GM21390 (cell line): Measurements from ENCODE around the gene NRG3.

Experiments used
- ATAC-seq: cut with Tn5 transposase; IDR thresholded peaks from one replicate; pipeline ENCODE4 v1.9.1; 2021; ENCODE audit not compliant: unreplicated experiment

The NRG3 gene

GRCh38 chr10:82361256-82361655, 486.3 kb downstream of the NRG3 start:
- no peak for ATAC-seq

GRCh38 chr10:82377608-82378007, 502.6 kb downstream of the NRG3 start:
- ATAC-seq = no peak

DNA sequence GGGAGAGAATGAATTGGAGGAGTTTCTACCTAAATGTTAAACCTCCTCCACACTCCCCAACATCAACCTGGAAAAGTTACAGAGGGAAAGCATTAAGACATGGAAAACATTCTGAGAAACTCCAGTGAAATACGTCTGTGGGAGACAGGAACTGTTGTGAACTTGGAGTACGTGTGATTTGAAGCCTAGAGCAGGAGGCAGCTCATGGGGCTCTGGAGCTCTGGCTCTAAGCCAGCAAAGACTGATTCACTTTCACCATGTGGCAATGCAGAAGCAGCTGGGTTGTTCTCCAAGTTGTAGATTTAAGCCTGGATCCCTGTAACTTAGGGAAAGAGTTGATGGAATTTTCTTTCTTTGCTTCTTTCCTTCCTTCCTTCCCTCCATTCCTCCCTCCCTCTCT, 503.2 kb downstream of the NRG3 start:
- no peak for ATAC-seq

DNA sequence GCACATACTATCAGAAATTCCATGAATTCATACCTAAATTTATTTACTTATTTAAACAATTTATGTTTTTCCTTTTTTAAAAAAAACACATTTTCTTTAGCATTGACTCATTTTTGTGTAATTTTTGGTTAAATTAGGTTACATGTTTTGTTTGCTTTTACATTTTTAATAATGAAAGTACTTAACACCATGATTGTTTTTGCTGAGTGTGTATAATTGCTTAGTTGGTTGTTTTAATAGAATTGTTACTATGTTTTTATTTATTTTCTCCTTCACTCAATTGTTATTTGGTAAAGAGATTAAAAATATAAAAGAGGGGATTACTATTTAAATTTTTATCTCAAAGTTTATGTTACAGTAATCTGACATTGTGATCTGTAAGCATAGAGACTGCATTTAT, 508.4 kb downstream of the NRG3 start:
- ATAC-seq = no peak

GRCh38 chr10:82390866-82391658, 516.1 kb downstream of the NRG3 start:
- ATAC-seq = no peak

- no peak for ATAC-seq
Observed at GRCh38 chr10:82391971-82392370, 517.0 kb downstream of the NRG3 start.

- no peak for ATAC-seq
Observed at GRCh38 chr10:82392533-82392932, 517.5 kb downstream of the NRG3 start.

GRCh38 chr10:82394122-82394521, 519.1 kb downstream of the NRG3 start:
- no peak for ATAC-seq

- no peak for ATAC-seq
Observed at GRCh38 chr10:82394987-82395386, 520.0 kb downstream of the NRG3 start.

- no peak for ATAC-seq
Observed at GRCh38 chr10:82396886-82397285, 521.9 kb downstream of the NRG3 start.

DNA sequence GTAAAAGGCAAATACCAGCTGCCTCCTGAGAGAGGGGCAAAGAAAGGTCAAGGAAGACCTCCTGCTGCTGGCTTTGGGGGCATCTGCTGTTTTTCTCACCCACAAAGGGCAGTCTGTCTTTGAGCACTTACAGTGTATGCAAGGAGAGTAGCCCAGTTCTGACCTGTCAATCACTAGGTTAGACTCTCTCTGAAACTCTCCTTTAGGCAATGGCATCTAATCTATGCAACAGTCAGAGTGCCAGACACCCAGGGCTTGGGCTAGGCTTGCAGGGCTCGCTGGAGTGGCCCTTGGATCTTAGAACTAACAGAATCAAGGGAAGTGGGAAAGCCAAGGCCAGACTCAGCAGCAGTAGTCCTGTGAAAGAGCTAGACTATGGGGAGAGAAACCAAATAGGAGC, 522.9 kb downstream of the NRG3 start:
- no peak for ATAC-seq

GRCh38 chr10:82399850-82400249, 524.9 kb downstream of the NRG3 start:
- ATAC-seq = no peak

DNA sequence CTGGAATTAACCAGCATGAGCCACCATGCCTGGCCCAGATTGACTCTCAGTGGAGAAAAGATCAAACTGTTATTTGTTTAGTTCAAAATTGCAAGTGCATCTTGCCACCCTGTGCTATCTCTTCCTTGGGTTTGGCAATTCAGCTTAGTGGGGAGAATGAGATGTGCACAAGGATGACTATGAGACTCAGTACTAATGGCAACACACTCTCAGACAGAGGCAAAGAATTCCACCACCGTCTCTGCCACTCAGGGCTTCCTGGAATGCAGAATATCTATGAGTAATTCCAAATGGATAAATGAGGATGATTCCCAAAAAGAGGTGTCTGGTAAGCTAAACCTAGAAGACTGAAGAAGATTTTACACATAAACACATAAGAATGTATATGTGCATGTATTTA, 525.8 kb downstream of the NRG3 start:
- ATAC-seq = no peak

DNA sequence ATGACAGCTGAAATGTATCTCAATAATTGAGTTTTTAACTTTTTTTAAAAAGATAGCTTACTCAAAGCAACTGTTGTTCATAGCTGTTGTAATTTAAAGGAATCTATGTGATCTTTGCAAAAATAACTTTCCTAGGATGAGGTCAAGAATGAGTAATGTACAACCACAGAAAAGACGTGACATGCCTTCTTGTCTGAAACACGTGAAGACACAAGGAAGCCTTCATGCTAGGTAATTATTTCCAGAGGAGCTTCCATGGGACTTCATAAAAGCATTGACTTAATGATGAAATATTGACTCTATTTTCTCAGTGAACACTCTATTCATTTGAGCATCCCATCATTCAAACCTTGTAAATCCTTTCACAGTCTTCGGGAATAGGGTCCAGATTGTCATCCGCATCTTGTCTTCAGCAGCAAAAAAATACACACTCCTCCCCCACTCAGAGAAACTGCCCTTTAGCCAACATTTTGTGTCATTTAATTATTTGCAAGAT, 528.0 kb downstream of the NRG3 start:
- ATAC-seq = no peak

DNA sequence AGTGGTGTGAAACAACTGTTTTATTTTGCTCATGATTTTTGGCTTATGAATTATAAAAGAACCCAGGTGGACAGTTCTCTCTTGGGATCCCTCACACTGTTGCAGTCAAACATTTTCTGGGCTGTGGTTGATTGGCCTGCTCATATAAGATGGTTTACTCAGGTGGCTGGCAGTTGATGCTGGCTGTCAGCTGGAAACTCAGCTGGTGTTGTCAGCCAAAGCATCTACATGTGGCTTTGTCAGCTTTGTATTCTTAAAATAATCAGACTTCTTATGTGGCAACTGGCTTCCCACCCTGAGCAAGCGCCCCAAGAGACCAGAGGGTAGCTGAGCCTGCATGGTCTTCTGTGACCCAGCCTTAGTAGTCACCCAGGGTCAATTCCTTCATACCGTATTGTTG, 534.7 kb downstream of the NRG3 start:
- no peak for ATAC-seq

- no peak for ATAC-seq
Observed at GRCh38 chr10:82411416-82411815, 536.4 kb downstream of the NRG3 start.

GRCh38 chr10:82420001-82420400, 545.0 kb downstream of the NRG3 start:
- no peak for ATAC-seq

GRCh38 chr10:82429302-82429701, 554.3 kb downstream of the NRG3 start:
- no peak for ATAC-seq

- ATAC-seq = no peak
Observed at GRCh38 chr10:82438277-82438676, 563.3 kb downstream of the NRG3 start.

DNA sequence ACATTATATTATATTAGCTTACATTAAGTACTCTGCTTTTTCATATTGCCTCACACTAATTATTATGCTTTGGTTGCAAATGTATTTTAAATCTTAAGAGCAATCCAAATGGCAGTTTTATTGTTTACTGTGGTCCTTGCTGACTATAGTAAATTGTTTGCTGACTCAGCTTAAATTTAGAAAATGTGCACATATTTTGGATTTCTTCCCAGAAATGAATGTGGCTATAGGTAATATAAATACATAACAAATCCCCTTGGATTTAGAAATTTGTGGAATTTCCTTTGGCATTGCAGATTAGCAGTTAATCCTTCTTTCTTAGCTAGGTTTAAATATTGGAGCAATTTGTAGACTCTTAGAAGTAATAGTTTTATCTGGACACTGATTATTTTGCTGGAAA, 565.8 kb downstream of the NRG3 start:
- no peak for ATAC-seq

DNA sequence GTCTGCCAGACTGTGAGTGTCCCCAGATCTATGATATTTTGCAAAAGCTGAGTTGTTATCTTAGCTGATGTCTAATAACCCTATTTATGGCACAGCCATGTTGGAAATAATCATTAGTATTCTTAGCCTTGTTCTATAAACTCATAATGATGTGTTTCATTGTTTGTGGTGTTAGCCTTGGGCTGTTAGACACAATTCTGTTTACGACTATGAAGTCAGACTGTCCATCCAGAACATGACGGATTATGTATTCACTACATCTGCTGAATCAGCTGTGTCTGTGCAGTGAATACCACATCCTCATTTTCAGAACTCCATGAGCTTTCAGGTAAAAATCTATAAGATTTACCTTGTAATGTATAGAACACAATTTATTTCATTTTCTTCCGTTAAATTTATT, 577.1 kb downstream of the NRG3 start:
- no peak for ATAC-seq

- no peak for ATAC-seq
Observed at GRCh38 chr10:82452676-82453075, 577.7 kb downstream of the NRG3 start.

- no peak for ATAC-seq
Observed at GRCh38 chr10:82453678-82454293, 578.8 kb downstream of the NRG3 start.
